GM18499 (cell line): Measurements from ENCODE around the gene DLG5.

Source experiments
- ATAC-seq: cut with Tn5 transposase; IDR thresholded peaks from one replicate; pipeline ENCODE4 v1.9.1; 2021; ENCODE audit warnings: moderate number of reproducible peaks; ENCODE audit not compliant: insufficient read depth, unreplicated experiment

Gene DLG5

DNA sequence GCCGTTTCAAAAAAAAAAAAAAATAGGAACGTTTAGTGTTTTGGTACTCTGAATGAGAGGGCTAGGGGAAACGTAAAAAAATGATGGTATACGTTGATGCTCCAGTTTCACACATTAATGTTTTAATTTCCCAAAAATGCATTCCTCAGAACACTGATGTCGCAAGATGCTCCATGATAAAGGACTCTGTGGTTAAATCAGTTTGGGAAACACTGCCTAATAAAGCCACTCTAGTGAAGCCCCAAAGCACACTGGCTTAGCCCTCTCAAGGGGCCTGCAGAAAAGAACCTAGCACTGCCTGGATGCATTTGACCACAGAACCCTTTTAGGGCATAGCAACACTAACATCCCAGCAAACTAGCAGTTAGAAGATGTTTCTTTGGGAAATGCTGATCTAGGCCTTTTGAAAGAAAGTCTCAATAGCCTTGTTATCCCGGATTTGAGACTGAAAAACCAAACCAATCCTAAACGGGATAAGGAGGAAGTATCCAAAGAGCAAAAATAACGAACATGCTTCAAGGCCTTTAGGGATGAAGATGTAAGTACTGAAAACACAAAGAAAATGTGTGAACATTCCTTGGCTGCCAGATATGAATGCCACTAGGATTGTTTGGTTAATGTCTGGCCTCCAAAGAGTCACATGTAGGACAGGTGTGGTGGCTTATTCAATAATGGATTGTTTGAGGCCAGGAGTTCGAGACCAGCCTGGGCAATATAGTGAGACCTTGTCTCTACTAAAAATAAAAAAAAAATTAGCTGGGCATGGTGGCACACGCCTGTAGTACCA is 11.0 kb downstream of the DLG5 start:
- ATAC-seq, result no peak

DNA sequence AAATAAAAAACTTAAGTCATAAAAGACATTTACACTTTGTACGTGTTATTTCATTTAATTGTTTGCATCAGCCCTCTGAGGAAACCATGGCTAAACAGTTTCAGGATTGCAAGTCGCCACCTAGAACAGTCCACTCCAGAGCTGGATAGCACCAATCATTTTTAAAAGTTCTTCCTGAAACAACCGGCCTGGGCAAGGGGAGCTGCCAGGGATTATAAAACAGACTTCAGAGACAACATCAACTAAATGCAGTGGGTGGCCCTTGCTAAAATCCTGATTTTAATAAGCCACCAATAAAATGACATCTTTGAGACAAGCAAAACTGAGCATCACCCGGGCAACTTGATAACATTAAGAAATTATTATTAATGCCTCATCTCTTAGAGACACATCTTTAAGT is 13.5 kb downstream of the DLG5 start:
- ATAC-seq, result no peak

DNA sequence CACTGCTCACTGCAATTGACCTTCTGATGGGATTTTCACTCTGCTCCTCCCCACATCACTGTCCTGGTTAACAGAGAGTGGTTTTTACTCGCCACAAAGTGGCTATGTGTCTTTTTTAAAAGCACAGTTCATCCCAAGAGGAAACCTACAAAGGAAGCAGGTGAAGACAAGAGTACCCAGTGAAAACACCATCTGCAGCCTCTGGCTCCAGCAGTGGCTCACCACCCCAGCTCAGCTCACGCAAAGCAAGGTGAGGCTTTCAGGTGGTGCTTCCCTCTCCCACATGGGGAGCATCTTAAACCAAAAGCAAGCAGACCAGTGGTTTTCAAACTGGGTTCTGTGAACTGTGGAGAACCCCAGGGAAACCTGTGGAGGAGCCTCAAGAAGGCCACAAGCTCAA is 14.0 kb downstream of the DLG5 start:
- ATAC-seq, result no peak

DNA sequence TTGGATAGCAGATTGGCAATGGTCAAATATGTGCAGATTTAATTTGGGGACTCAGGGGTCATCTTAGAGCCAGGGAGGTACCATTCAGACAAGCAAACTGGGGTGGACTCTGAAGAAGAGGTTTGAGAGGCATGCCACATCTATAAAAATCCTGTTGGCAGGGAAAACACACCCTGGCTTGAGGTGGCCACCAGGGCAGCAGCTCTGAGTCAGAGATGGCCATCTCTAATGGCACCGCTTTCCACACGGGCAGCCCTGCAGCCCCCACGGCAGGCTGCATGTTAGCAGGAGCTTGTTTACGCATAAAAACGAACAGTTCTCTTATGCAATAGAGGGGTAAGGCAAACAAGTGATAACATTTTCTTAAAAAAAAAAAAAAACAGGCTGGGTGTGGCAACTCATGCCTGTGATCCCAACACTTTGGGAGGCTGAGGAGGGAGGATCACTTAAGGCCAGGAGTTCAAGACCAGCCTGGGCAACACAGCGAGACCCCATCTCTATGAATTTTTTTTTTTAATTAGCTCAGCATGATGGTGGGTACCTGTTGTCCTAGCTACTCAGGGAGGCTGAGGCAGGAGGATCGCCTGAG is 14.9 kb downstream of the DLG5 start:
- ATAC-seq, result no peak

DNA sequence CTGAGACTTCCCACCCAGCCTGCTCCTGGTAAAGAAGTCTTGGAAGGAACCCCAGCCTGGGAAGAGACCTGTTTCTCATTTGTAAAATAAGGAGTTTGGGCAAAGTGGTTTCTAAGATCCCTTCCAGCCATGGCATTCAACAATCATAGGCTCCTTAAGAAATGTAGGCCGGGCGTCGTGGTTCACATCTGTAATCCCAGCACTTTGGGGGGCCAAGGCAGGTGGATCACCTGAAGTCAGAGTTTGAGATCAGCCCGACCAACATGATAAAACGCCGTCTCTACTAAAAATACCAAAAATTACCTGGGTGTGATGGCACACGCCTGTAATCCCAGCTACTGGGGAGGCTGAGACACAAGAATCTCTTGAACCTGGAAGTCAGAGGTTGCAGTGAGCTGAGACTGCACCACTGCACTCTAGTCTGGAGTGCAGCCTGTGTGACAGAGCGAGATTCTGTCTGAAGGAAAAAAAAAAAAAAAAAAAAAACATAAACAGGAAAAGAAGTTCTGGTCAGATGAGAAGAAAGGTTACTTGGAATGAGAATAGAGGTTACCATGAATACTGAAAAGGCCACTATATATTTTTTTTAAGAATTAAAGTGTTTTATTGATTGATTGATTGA is 15.9 kb downstream of the DLG5 start:
- ATAC-seq, result no peak

DNA sequence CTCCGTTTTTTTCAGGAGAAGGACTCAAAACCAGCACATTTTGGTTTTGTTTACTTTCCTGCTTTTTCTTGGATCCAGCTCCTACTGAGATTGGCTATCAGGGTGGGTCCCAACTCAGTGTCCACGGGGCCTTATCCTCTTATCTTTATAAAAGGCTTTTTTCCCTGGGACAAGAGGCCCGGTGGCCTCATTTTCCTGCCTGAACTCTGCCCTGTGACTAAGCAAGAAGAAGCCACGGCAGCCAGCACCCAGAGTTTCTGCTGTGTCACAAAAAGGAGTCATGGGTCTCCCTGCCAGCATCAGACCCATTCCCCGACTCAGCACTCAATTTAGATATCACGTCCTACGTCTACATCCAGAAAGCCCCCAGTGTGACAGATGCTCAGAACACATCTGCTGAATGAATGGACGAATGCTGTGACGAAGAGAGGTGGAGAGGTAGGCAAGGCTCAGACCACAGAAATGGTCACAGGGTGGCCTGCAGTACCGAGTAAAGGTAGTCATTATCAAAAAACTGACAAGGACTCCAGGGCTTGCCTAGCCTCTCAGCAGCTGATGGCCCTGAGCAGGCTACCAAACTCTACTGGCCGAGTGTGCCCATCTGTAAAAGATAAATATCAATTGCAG is 16.7 kb downstream of the DLG5 start:
- ATAC-seq, result no peak

DNA sequence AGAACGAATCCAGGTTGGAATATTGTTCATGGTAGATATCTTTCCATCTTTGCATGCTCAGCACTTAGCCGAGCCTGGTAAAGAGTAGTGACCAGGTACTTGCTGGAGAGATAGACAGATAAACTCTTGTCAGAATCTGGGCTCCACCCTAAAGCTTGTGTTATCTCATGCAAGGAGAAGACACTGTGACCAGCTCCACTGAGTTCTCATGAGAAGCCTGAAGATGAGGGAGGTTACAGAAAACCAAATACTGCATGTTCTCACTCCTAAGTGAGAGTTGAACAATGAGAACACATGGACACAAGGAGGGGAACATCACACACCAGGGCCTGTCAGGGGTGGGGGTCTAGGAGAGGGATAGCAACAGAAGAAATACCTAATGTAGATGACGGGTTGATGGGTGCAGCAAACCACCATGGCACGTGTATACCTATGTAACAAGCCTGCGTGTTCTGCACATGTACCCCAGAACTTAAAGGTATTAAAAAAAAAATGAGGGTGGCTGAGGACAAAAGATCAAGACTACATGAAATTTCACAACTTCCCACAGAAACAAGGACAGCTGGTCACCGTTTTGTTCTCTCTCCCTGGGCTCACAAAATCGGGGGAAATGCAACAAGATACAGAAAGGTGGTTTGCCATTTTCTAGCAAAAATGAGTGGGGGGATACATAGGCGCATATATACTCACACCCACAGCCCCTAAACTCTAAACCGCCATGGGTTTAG is 17.4 kb downstream of the DLG5 start:
- no peak for ATAC-seq

DNA sequence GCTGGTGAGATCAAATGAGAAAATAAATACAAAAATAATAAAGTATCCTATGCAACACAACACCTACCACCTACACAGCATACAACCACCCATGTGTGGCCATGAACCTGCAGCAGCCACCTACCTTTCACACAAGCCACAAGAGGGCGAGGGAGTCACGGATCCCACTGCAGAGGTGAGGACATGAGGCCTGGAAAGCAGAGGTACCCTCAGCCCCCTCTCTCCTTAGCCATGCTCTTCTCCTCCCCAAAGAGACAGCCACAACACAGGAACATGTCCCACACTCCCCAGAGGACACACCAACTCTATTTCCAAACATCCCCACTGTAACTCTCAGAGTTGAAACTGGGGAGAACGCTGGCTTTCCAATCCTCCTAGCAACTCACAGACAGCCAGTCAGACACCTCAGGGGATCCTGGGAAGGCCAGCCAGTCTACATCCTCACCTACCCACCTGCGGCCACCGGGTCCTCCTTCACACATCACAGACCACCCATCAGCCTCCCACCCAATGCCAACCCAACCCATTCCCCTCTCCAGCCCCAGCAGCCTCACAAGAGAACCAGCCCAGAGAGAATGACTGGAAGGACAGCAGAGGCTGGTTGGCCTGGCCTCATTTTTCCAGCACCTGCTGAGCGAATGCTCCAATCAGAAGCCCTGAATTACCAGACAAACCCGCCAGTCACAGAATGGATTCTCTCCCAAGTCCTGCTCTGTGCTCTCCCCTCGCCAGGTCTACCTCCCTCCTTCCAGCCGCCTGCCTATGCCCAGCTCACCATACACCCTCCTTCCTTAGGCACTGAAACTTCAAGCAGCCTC is 18.4 kb downstream of the DLG5 start:
- no peak for ATAC-seq

DNA sequence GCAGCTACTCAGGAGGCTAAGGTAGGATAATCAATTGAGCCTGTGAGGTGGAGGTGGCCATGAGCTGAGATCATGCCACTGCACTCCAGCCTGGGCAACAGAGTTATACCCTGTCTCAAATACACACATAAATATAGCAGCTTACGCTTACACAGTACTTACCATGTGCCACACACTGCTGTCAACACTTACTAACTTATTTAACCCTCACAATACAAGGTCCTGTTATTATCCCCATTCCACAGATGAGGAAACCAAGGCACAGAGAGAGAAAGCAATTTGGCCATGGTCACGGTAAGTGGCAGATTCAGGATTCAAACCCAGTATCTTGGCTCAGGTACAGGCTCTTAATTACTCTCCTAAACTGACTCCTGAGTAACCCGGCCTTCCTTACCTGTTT is 19.1 kb downstream of the DLG5 start:
- no peak for ATAC-seq

DNA sequence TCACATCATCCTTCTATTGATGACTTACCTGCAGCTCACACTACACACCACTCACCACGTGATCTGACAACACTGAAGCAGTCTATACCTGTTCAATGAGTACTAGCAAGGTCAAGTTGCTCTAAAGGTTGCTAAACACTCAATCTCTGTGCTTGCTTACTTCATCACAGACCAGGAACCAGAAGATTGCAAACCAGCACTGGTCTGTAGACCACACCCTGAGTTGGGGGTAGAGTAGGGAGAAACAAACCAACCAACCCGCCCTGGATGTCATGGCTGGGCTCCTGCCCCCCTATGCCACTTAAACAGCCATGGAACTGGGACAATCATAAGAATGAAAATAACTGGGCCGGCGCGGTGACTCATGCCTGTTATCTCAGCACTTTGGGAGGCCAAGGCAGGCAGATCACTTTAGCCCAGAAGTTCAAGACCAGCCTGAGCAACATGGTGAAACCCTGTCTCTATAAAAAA is 19.6 kb downstream of the DLG5 start:
- ATAC-seq, result no peak

DNA sequence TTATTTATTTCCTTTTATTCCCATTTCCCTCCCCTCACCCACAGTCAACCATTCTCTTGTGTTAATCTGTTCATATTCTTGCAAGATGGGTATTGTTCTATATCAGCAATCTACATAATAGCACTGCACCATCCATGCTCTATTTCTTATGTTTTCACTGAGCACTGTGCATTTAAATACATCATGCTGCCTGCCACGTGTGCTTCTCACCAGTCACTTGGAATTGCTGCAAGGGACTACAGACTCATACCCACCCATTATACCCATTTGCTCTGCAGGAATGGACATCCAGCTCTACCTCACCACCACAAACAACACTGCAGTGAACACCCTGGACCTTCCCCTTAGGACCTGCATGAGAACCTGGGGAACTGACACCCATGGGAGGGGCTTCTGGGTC is 20.8 kb downstream of the DLG5 start:
- no peak for ATAC-seq

DNA sequence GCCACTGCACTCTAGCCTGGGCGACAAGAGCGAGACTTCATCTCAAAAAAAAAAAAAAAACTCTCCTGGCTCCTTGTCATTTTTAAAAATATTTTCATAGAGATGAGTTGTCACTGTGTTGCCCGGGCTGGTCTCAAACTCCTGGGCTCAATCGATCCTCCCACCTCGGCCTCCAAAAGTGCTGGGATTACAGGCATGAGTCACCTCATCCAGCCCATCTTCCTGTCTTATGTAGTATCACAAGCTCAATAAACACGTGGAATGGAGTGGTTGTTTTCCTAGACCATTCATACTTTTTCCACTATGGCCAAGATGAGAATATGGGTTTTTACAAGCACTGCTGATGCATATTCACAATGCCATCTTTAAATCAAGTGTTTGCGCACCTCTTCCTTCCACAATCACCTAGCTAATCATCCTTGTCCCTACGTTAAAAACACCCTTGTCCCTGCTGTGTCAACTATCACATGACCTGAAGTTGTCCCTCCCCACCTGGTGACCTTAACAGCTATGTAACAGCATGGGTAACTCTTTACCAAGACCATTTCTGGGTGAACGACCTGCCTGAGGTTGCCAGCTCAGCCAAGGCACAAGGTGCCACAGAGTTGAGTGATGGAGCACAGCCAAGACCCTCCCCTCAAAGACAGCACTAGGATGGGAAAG is 21.3 kb downstream of the DLG5 start:
- ATAC-seq, result no peak

DNA sequence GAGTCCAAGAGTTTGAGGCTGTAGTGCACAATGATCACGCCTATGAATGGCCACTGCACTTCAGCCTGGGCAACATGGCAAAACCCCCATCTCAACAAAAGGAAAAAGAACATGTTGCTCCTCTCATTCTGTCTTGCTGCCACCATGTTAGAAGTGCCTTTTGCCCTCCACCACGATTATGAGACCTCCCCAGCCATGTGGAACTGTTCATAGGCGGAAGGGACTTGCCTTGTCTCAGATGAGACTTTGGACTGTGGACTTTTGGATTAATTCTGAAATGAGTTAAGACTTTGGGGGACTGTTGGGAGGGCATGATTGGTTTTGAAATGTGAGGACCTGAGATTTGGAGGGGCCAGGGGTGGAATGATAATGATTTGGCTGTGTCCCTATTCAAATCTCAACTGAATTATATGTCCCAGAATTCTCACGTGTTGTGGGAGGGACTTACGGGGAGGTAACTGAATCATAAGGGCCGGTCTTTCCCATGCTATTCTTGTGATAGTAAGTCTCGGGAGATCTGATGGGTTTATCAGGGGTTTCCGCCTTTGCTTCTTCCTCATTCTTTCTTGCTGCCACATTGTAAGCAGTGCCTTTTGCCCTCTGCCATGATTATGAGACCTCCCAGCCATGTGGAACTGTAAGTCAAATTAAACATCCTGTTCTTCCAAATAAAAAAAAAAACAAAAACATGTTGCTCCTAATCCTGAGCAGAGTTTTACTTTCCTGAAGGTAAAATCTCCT is 22.3 kb downstream of the DLG5 start:
- no peak for ATAC-seq

DNA sequence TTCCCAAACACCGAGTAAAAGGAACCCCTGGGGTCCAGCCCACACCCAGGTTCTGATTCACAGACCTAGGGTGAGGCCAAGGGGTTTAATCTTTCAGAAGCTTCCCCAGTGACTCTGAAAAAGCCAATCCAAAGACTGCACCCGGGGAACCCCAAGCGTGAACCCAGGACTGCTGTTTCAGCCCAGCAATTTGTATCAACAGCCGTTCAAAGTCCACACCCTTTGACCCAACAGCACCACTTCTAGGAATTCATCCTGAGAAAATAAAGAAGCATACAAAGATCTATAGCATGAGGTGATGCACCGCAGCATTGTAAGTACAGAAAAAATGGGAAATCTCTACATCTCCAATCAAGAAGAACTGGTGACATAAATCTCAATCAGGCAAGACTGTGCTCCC is 24.4 kb downstream of the DLG5 start:
- ATAC-seq, result no peak

DNA sequence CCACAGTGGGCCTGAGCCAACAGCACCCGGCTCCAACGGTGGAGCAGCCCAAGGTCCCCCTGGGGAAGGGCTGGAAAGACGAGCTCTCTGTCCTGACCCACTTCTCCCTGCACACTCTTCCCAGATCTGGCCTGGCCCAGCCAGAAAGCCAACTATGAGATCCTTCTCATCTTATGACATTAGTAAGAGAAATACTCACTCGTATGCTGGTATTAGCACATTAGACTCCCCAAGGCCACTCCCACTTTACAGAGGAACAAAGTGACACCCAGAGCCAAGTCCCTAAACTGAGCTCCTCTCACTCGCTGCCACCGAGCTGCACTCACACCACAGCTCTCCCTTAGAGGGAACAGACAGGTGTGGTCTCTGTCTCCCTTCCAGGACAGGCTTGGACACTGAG is 24.8 kb downstream of the DLG5 start:
- no peak for ATAC-seq

DNA sequence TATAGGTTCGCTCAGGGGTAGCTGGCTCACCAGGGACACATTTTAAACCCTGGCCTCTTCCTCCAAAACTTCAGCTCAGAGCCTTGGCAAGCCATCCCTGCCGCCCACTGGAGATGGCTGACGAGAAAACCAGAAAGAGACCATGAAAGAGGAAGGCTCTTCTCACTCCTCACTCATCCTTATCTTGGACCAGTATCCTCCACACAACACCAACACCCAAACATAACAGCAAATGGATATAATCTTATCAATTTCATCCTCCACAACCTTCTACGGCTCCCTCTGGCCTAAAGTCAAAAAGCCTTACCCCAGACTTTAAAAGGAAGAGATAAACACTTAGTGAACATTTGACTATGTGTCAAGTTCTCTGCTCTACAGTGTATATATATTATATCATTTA is 26.9 kb downstream of the DLG5 start:
- no peak for ATAC-seq

DNA sequence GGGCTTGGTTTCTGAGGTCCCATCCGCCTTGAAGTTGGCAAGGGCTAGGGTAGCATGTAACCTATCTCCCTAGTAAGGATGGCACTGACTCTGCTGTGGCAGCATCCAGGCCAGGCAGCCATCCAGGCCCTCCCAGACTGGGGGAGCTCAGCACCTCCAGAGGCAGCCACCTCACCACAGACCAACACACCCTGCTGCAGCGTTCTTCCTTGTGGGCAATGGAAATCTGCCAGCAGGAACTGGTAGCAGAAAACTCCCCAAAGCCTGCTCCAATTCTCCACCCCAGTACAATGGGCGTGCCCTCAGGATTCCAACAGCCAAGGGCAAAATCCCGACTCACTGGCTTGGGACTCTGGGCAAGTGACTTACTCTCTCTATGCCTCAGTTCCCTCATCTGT is 27.5 kb downstream of the DLG5 start:
- no peak for ATAC-seq

DNA sequence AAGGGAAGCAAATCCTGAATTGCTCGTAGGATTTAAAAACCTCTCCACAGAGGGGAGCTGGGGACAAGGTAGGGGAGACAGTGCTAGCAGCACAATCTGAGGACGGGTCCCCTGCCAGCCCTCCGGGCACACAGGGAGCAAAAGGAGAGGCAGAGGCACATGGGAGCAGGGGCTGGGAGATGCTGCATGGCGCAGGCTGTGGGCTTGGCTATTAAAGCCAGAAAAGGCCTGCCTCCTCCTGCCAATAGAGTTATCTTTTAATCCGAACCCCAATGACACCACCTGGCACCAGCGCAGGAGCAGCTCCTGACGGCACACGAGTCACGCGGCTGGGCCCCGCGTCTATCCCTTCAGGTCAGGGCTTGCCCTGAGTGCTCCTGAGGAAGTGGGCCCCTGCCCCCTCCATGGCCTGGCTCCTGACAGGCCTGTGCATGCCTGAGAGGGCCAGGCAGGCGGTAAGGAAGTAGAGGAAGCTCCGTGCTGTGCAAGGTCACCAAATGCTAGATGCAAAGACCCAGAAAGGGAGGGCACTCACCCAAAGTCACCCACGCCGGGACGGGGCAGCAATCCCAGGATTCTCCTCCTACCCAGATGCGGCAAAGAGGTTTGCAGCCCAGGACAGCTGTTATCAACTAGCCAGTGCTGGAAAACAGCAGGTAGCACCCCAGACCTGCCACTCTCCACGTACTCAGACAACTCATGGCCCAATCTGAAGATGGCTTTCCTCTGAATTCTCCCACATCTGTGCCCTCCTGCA is 28.1 kb downstream of the DLG5 start:
- ATAC-seq, result no peak
